Stimulated activated CD4-positive, alpha-beta T cell treated with anti-CD3 and anti-CD28 coated beads, TNF-alpha, amount 100 ng/mL, for 1 hour (primary cell): ENCODE data around the gene TRAPPC1.

Experiments used
- DNase-seq, 3 donors: peaks; one replicate each; pipeline ENCODE4 v3.0.0-alpha.2; 2020; ENCODE audit warnings: low read depth in 3 of 3, low spot score in 1 of 3

The TRAPPC1 gene

GRCh38 chr17:7940743-7941142, 9.0 kb upstream of the TRAPPC1 start:
- DNase-seq, result no peak

GRCh38 chr17:7940034-7940433, 8.3 kb upstream of the TRAPPC1 start:
- DNase-seq, result no peak

GRCh38 chr17:7935859-7936258, 4.1 kb upstream of the TRAPPC1 start:
- DNase-seq, result no peak

- DNase-seq, result no peak
These were observed 1.2 kb upstream of the TRAPPC1 start for GRCh38 chr17:7932949-7933348.

- DNase-seq, result no peak
These were observed 741 bp upstream of the TRAPPC1 start for GRCh38 chr17:7932483-7932891.

- DNase-seq, result no peak
These were observed 710 bp downstream of the TRAPPC1 start for GRCh38 chr17:7930841-7931631.

- peak in 1 of 3 donors; percentile 33 for DNase-seq
These were observed 2.4 kb downstream of the TRAPPC1 start, which contains the start of gene KCNAB3 for GRCh38 chr17:7929158-7930023. Gene KCNAB3, minus strand, starts transcription at chr17:7929856. Its CDS starts 421 bp downstream, at chr17:7929435.

- DNase-seq, result no peak
These were observed 4.2 kb downstream of the TRAPPC1 start for GRCh38 chr17:7927596-7927995.

GRCh38 chr17:7922845-7923628, 8.7 kb downstream of the TRAPPC1 start:
- peak; percentile 60 to 73 (median 64) for DNase-seq

GRCh38 chr17:7922269-7922844, 9.4 kb downstream of the TRAPPC1 start:
- DNase-seq, result no peak

GRCh38 chr17:7916808-7917207, 14.9 kb downstream of the TRAPPC1 start:
- DNase-seq, result no peak

GRCh38 chr17:7916385-7916682, 15.4 kb downstream of the TRAPPC1 start:
- DNase-seq, result no peak

GRCh38 chr17:7915611-7916384, 15.9 kb downstream of the TRAPPC1 start, which contains the start of gene RNF227:
Gene RNF227, minus strand, starts transcription at chr17:7916289. Its CDS starts 94 bp downstream, at chr17:7916195.
- DNase-seq, result peak; percentile 54 to 76 (median 63)

- no peak for DNase-seq
These were observed 16.6 kb downstream of the TRAPPC1 start for GRCh38 chr17:7915179-7915610.

- DNase-seq, result no peak
These were observed 18.7 kb downstream of the TRAPPC1 start for GRCh38 chr17:7912927-7913524.

GRCh38 chr17:7911116-7911515, 20.6 kb downstream of the TRAPPC1 start:
- DNase-seq, result no peak

GRCh38 chr17:7910711-7911110, 21.0 kb downstream of the TRAPPC1 start:
- DNase-seq, result no peak

- DNase-seq, result no peak
These were observed 21.5 kb downstream of the TRAPPC1 start for GRCh38 chr17:7910281-7910680.

GRCh38 chr17:7909089-7909488, 22.7 kb downstream of the TRAPPC1 start:
- DNase-seq, result no peak
